MG63 (cell line): ENCODE data around the gene DFFB. TPM values are rescaled to one million over a fixed set of nuclear protein-coding genes. Genes with fewer than 3 reads are reported as not detected.

Experiments used
- DNase-seq: peaks from one replicate; pipeline ENCODE4 v3.0.0-alpha.2; 2020
- H3K27me3 ChIP-seq: fragments of 250-450 bp; sonication (Bioruptor Pico); 2 replicates; pipeline ENCODE4 v1.5.1; 2020; ENCODE audit warnings: mild to moderate bottlenecking, moderate library complexity
- H3K36me3 ChIP-seq: fragments of 250-450 bp; sonication (Bioruptor Pico); 2 replicates; pipeline ENCODE4 v1.5.1; 2020; ENCODE audit warnings: mild to moderate bottlenecking, moderate library complexity
- H3K4me3 ChIP-seq: fragments of 250-450 bp; sonication (Bioruptor Pico); 2 replicates; pipeline ENCODE4 v1.5.1; 2020; ENCODE audit warnings: mild to moderate bottlenecking, moderate library complexity
- H3K9me3 ChIP-seq: fragments of 250-450 bp; sonication (Bioruptor Pico); 2 replicates; pipeline ENCODE4 v1.5.1; 2020; ENCODE audit warnings: mild to moderate bottlenecking, moderate library complexity
- total RNA-seq: library from RNA; depleted of rRNA; stranded (reverse); fragments of >200 nt; shearing (Covaris generic); gene quantifications from 2 replicates; pipeline ENCODE4 v1.2.3, GENCODE V29; 2014; ENCODE audit warnings: low replicate concordance

The DFFB gene
- total RNA-seq, 1 experiment from 2014 or later: 19.1 TPM

- no peaks in the 10 kb centered on the region for H3K27me3 ChIP-seq
- no peaks in the 10 kb centered on the region for H3K9me3 ChIP-seq
- H3K36me3 ChIP-seq: no peaks in the 10 kb centered on the region; the same call in 1 of the 2 replicates
- DNase-seq: no peak
- H3K4me3 ChIP-seq: no peak overlapping the region
These were observed 35.4 kb upstream of the DFFB start for GRCh38 chr1:3821908-3822307.

- Histone ChIP-seq H3K27me3 (no peaks in the 10 kb centered on the region), H3K9me3 (no peaks in the 10 kb centered on the region), H3K36me3 (no peaks in the 10 kb centered on the region; the same call in 1 of the 2 replicates), H3K4me3 (no peak overlapping the region)
- no peak for DNase-seq
These were observed 34.9 kb upstream of the DFFB start for GRCh38 chr1:3822421-3822820.

GRCh38 chr1:3824650-3825049, 32.6 kb upstream of the DFFB start:
- Histone ChIP-seq H3K27me3 (no peaks in the 10 kb centered on the region), H3K4me3 (no peak overlapping the region), H3K9me3 (no peaks in the 10 kb centered on the region), H3K36me3 (no peaks in the 10 kb centered on the region; the same call in 1 of the 2 replicates)
- DNase-seq: no peak

- Histone ChIP-seq H3K36me3 (peaks cover 3% of the 10 kb centered on the region), H3K27me3 (no peaks in the 10 kb centered on the region), H3K9me3 (no peaks in the 10 kb centered on the region), H3K4me3 (no peak overlapping the region)
- DNase-seq: no peak
These were observed 31.9 kb upstream of the DFFB start for GRCh38 chr1:3825356-3825755.

- H3K4me3 ChIP-seq: no peak overlapping the region
These were observed 29.4 kb upstream of the DFFB start for GRCh38 chr1:3827813-3828307.

GRCh38 chr1:3828391-3828790, 28.9 kb upstream of the DFFB start:
- Histone ChIP-seq H3K9me3 (no peaks in the 10 kb centered on the region), H3K27me3 (no peaks in the 10 kb centered on the region), H3K4me3 (no peak overlapping the region), H3K36me3 (peaks cover 10% of the 10 kb centered on the region)
- no peak for DNase-seq

More at GRCh38 chr1:3827813-3828307, 29.4 kb upstream of the DFFB start:
- H3K27me3 ChIP-seq: no peaks in the 10 kb centered on the region
- no peak for DNase-seq
- no peaks in the 10 kb centered on the region for H3K9me3 ChIP-seq
- peaks cover 8% of the 10 kb centered on the region for H3K36me3 ChIP-seq

- Histone ChIP-seq H3K36me3 (peaks cover 14% of the 10 kb centered on the region), H3K9me3 (no peaks in the 10 kb centered on the region), H3K4me3 (no peak overlapping the region), H3K27me3 (no peaks in the 10 kb centered on the region)
- DNase-seq: no peak
These were observed 25.6 kb upstream of the DFFB start for GRCh38 chr1:3831689-3832088.

GRCh38 chr1:3834701-3835100, 22.6 kb upstream of the DFFB start:
- Histone ChIP-seq H3K4me3 (no peak overlapping the region), H3K36me3 (peaks cover 31% of the 10 kb centered on the region), H3K27me3 (no peaks in the 10 kb centered on the region), H3K9me3 (no peaks in the 10 kb centered on the region)
- no peak for DNase-seq

GRCh38 chr1:3836421-3836820, 20.9 kb upstream of the DFFB start:
- no peak for DNase-seq
- peaks cover 23% of the 10 kb centered on the region for H3K36me3 ChIP-seq

GRCh38 chr1:3837200-3837599, 20.1 kb upstream of the DFFB start:
- Histone ChIP-seq H3K4me3 (no peak overlapping the region), H3K36me3 (peaks cover 23% of the 10 kb centered on the region), H3K9me3 (no peaks in the 10 kb centered on the region), H3K27me3 (no peaks in the 10 kb centered on the region)
- no peak for DNase-seq

More at GRCh38 chr1:3836421-3836820, 20.9 kb upstream of the DFFB start:
- Histone ChIP-seq H3K9me3 (no peaks in the 10 kb centered on the region), H3K27me3 (no peaks in the 10 kb centered on the region), H3K4me3 (no peak overlapping the region)

- Histone ChIP-seq H3K27me3 (no peaks in the 10 kb centered on the region), H3K36me3 (peaks cover 23% of the 10 kb centered on the region), H3K9me3 (no peaks in the 10 kb centered on the region), H3K4me3 (no peak overlapping the region)
- no peak for DNase-seq
These were observed 19.6 kb upstream of the DFFB start for GRCh38 chr1:3837685-3838084.

GRCh38 chr1:3838788-3839187, 18.5 kb upstream of the DFFB start:
- Histone ChIP-seq H3K27me3 (no peaks in the 10 kb centered on the region), H3K9me3 (no peaks in the 10 kb centered on the region), H3K36me3 (peaks cover 18% of the 10 kb centered on the region), H3K4me3 (no peak overlapping the region)
- no peak for DNase-seq

GRCh38 chr1:3841491-3841890, 15.8 kb upstream of the DFFB start:
- Histone ChIP-seq H3K27me3 (no peaks in the 10 kb centered on the region), H3K4me3 (no peak overlapping the region), H3K36me3 (peaks cover 22% of the 10 kb centered on the region), H3K9me3 (no peaks in the 10 kb centered on the region)
- DNase-seq: no peak

GRCh38 chr1:3842912-3843311, 14.4 kb upstream of the DFFB start:
- H3K36me3 ChIP-seq: peaks cover 12% of the 10 kb centered on the region
- H3K27me3 ChIP-seq: no peaks in the 10 kb centered on the region
- no peak for DNase-seq
- no peak overlapping the region for H3K4me3 ChIP-seq
- no peaks in the 10 kb centered on the region for H3K9me3 ChIP-seq

GRCh38 chr1:3846541-3846940, 10.7 kb upstream of the DFFB start:
- DNase-seq: no peak
- Histone ChIP-seq H3K36me3 (peaks cover 8% of the 10 kb centered on the region), H3K4me3 (no peak overlapping the region), H3K27me3 (no peaks in the 10 kb centered on the region), H3K9me3 (no peaks in the 10 kb centered on the region)

- Histone ChIP-seq H3K27me3 (no peaks in the 10 kb centered on the region), H3K9me3 (no peaks in the 10 kb centered on the region), H3K4me3 (no peak overlapping the region), H3K36me3 (peaks cover 8% of the 10 kb centered on the region)
- no peak for DNase-seq
These were observed 10.2 kb upstream of the DFFB start for GRCh38 chr1:3847081-3847480.

GRCh38 chr1:3850857-3851256, 6.4 kb upstream of the DFFB start:
- no peak for DNase-seq
- peaks cover 3% of the 10 kb centered on the region for H3K36me3 ChIP-seq
- no peaks in the 10 kb centered on the region for H3K9me3 ChIP-seq
- no peaks in the 10 kb centered on the region for H3K27me3 ChIP-seq
- no peak overlapping the region for H3K4me3 ChIP-seq

- DNase-seq: no peak
- Histone ChIP-seq H3K27me3 (no peaks in the 10 kb centered on the region), H3K36me3 (peaks cover 3% of the 10 kb centered on the region), H3K4me3 (no peak overlapping the region), H3K9me3 (no peaks in the 10 kb centered on the region)
These were observed 6.0 kb upstream of the DFFB start for GRCh38 chr1:3851292-3851691.

- no peak overlapping the region for H3K4me3 ChIP-seq
- H3K9me3 ChIP-seq: no peaks in the 10 kb centered on the region
- H3K27me3 ChIP-seq: no peaks in the 10 kb centered on the region
- DNase-seq: no peak
- peaks cover 3% of the 10 kb centered on the region for H3K36me3 ChIP-seq
These were observed 5.2 kb upstream of the DFFB start for GRCh38 chr1:3852091-3852490.
